K562 (cell line): ENCODE data around the gene PRSS21.

Source experiments
- EZH2 ChIP-seq: IDR thresholded peaks from 2 replicates; pipeline ENCODE4 v1.6.1; 2012; ENCODE audit warnings: low read depth, mild to moderate bottlenecking, inconsistent platforms, low read length, borderline replicate concordance
- GATA2 ChIP-seq: sonication (generic); formaldehyde crosslinking; IDR thresholded peaks from 2 replicates; pipeline ENCODE4 v1.4.0; 2020; ENCODE audit warnings: mild to moderate bottlenecking, missing genetic modification reagents
- HNRNPH1 ChIP-seq: fragments of 200-400 bp; formaldehyde crosslinking; optimal IDR thresholded peaks from 2 replicates; pipeline ENCODE3; 2017; ENCODE audit warnings: low read depth, mild to moderate bottlenecking, low read length, moderate library complexity
- TBP ChIP-seq: optimal IDR thresholded peaks from 2 replicates; pipeline ENCODE3; 2011; ENCODE audit warnings: low read depth, low read length, improper control_type of control experiment
- TFAM ChIP-seq: fragments of 250-450 bp; sonication (Bioruptor Pico); conservative IDR thresholded peaks from 2 replicates; pipeline ENCODE4 v1.5.0; 2021; ENCODE audit warnings: mild to moderate bottlenecking, moderate library complexity
- ZEB2 ChIP-seq: fragments of 450-650 bp; IDR thresholded peaks from 2 replicates; pipeline ENCODE4 v1.6.1; 2016
- TF ChIP-seq, protein P1 (sequence below): sonication (generic); formaldehyde crosslinking; IDR thresholded peaks from 2 replicates; pipeline ENCODE4 v1.8.1; 2023; ENCODE audit warnings: mild to moderate bottlenecking, missing genetic modification reagents, moderate library complexity
- TF ChIP-seq, protein P2 (sequence below), 3 experiments: IDR thresholded peaks in 2 of 3; conservative IDR thresholded peaks in 1 of 3; 2 replicates each; pipeline ENCODE4 v1.5.1; 2011 to 2012; ENCODE audit warnings: low read length in 3 of 3, mild to moderate bottlenecking in 3 of 3, control low read depth in 2 of 3, improper control_type of control experiment in 1 of 3, inconsistent platforms in 1 of 3, low read depth in 1 of 3, mixed read lengths in 1 of 3, moderate library complexity in 1 of 3; ENCODE audit not compliant: insufficient read depth in 2 of 3

DNA sequence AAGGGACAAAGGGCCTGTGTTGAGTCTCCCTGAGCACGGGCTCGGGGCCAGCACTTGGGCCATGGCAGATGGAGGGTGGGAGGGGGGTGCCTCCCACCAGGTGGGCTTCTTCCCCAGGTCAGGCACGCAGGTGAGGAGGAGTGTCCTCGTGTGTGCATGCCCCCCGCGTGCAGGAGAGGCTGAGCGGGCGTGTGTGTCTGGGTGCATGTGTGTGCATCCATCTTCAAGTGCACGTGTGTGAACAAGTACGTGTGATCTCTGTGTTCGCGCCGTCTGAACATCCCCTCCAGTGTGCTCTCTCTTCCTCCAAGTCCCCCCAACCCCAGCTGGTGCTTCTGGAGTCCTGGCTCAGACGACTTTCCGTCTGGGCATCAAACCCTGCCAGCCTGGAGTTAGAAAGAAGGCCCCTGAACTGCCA lies 10.3 kb downstream of the PRSS21 start:
- TF ChIP-seq, protein P1, sequence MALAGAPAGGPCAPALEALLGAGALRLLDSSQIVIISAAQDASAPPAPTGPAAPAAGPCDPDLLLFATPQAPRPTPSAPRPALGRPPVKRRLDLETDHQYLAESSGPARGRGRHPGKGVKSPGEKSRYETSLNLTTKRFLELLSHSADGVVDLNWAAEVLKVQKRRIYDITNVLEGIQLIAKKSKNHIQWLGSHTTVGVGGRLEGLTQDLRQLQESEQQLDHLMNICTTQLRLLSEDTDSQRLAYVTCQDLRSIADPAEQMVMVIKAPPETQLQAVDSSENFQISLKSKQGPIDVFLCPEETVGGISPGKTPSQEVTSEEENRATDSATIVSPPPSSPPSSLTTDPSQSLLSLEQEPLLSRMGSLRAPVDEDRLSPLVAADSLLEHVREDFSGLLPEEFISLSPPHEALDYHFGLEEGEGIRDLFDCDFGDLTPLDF (CRISPR knock-in tag) = no peak
- TF ChIP-seq EZH2 = no peak
- no peak for TF ChIP-seq TFAM (CRISPR knock-in tag)
- no peak for TF ChIP-seq ZEB2
- TF ChIP-seq, protein P2, sequence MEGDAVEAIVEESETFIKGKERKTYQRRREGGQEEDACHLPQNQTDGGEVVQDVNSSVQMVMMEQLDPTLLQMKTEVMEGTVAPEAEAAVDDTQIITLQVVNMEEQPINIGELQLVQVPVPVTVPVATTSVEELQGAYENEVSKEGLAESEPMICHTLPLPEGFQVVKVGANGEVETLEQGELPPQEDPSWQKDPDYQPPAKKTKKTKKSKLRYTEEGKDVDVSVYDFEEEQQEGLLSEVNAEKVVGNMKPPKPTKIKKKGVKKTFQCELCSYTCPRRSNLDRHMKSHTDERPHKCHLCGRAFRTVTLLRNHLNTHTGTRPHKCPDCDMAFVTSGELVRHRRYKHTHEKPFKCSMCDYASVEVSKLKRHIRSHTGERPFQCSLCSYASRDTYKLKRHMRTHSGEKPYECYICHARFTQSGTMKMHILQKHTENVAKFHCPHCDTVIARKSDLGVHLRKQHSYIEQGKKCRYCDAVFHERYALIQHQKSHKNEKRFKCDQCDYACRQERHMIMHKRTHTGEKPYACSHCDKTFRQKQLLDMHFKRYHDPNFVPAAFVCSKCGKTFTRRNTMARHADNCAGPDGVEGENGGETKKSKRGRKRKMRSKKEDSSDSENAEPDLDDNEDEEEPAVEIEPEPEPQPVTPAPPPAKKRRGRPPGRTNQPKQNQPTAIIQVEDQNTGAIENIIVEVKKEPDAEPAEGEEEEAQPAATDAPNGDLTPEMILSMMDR (IDR thresholded peaks at IDR 0.05 in 2 of 3, conservative IDR thresholded peaks at IDR 0.05 in 1 of 3; ENCODE audit: insufficient read depth in 2 of 3, low read depth in 1 of 3, low read length in 3 of 3) = no peak
- no peak for TF ChIP-seq TBP
- no peak for TF ChIP-seq GATA2
- no peak for TF ChIP-seq HNRNPH1
